H1 (cell line): ENCODE data around the gene NBEA. TPM values are rescaled to one million over a fixed set of nuclear protein-coding genes. Genes with fewer than 3 reads are reported as not detected.

Experiments used
- KDM1A ChIP-seq: fragments of 200-600, 300-600 bp; sonication (generic); IDR thresholded peaks from 2 replicates; pipeline ENCODE4 v1.7.1; 2016; ENCODE audit warnings: mild to moderate bottlenecking, low read length, borderline replicate concordance
- KDM5A ChIP-seq: fragments of 200-600 bp; IDR thresholded peaks from 2 replicates; pipeline ENCODE4 v1.7.1; 2012; ENCODE audit warnings: mild to moderate bottlenecking, low read length, inconsistent platforms, mixed read lengths
- polyA plus RNA-seq, 7 experiments: library from polyadenylated mRNA; depleted of rRNA in 3 of 7; stranded (reverse) in 5 of 7; unstranded in 2 of 7; fragments of >200 nt in 5 of 7; fragments of 200-250 nt in 2 of 7; gene quantifications; 1 replicate in 5 of 7; 2 replicates in 1 of 7; 4 replicates in 1 of 7; pipeline versions ENCODE4 v1.2.1 to v1.2.3, GENCODE V29; 2011 to 2013; ENCODE audit warnings: missing spikeins in 2 of 7, mixed read lengths in 2 of 7
- total RNA-seq: library from RNA; stranded (reverse); fragmentation: NEBNext Ultra II Directional; extraction: Animal tissue kit (Norgen Biotek cat#: 25700); gene quantifications from 2 replicates; pipeline ENCODE4 v1.2.1, GENCODE V29; 2021
- TF ChIP-seq, protein P1 (sequence below): IDR thresholded peaks from 2 replicates; pipeline ENCODE4 v1.6.1; 2012; ENCODE audit warnings: low read length, inconsistent platforms

Gene NBEA
- total and polyA plus RNA-seq, 2 of the 8 experiments (the other 6 are each of a cell fraction or from before 2014, with no cell fraction given) = 14.2 to 21.5 TPM

DNA sequence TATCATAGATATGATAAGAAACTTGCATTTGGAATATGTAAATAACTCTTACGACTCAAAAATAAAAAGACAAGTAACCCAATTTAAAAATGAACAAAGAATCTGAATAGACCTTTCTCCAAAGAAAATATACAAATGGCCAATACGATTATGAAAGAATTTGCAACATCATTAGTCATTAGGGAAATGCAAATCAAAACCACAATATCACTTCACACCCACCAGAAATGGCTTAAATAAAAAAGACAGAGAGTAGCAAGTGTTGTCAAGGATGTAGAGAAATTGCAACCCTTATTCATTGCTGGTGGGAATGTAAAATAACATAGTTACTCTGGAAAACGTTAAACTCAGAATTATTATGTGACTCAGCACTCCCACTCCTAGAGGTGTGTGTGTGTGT, 761.0 kb downstream of the NBEA start (continued):
- no peak for TF ChIP-seq KDM5A
- TF ChIP-seq, protein P1, sequence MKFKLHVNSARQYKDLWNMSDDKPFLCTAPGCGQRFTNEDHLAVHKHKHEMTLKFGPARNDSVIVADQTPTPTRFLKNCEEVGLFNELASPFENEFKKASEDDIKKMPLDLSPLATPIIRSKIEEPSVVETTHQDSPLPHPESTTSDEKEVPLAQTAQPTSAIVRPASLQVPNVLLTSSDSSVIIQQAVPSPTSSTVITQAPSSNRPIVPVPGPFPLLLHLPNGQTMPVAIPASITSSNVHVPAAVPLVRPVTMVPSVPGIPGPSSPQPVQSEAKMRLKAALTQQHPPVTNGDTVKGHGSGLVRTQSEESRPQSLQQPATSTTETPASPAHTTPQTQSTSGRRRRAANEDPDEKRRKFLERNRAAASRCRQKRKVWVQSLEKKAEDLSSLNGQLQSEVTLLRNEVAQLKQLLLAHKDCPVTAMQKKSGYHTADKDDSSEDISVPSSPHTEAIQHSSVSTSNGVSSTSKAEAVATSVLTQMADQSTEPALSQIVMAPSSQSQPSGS = no peak
- no peak for TF ChIP-seq KDM1A
- TF ChIP-seq, all 59 proteins: peak for 0
